Nephron progenitor cell (in vitro differentiated cells): ENCODE measurements around the gene NTRK2.

Source experiments
- DNase-seq: peaks from one replicate; pipeline ENCODE4 v3.0.0; 2021
- H3K27ac Mint-ChIP-seq: 2 replicates; pipeline ENCODE4 v1.8.0; 2021; ENCODE audit warnings: mild to moderate bottlenecking, moderate library complexity, mixed read lengths
- H3K27me3 Mint-ChIP-seq: 2 replicates; pipeline ENCODE4 v1.8.0; 2021; ENCODE audit warnings: mild to moderate bottlenecking, low read depth, mixed read lengths; ENCODE audit not compliant: poor library complexity
- H3K36me3 Mint-ChIP-seq: 2 replicates; pipeline ENCODE4 v1.8.0; 2021; ENCODE audit warnings: low read depth, mixed read lengths
- H3K4me1 Mint-ChIP-seq: 2 replicates; pipeline ENCODE4 v1.8.0; 2021; ENCODE audit warnings: mixed read lengths
- H3K4me3 Mint-ChIP-seq: 2 replicates; pipeline ENCODE4 v1.8.0; 2021; ENCODE audit warnings: mild to moderate bottlenecking, moderate library complexity, mixed read lengths
- H3K9me3 Mint-ChIP-seq: 2 replicates; pipeline ENCODE4 v1.8.0; 2021; ENCODE audit warnings: mild to moderate bottlenecking, moderate library complexity, mixed read lengths
- TF ChIP-seq, protein P1 (sequence below): fragments of 200-600 bp; sonication (generic); IDR thresholded peaks from 2 replicates; pipeline ENCODE4 v1.5.0; 2021; ENCODE audit warnings: antibody characterized with exemption

The NTRK2 gene

DNA sequence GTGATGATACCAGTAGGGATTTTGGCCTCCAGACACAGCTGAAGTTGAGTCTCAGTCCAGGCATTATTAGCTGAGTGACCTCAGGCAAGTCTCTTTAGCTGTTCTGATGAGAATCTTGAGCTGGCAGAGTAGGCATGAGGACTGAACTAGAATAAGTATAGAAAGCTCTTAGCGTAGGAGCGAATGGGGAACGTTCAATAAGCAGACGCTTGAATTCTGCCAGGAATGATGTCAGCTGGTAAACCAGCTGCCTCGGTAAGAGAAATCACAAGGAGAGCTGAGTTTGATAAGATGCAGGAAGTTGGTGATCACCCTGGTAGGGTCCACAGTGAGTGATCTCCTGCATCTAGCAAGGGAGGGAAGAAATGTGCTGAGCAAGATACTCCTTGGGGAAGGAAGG is 280.4 kb downstream of the NTRK2 start:
- peaks cover 25% of the 10 kb centered on the region for H3K4me1 Mint-ChIP-seq
- H3K27ac Mint-ChIP-seq = no peak overlapping the region
- TF ChIP-seq, protein P1, sequence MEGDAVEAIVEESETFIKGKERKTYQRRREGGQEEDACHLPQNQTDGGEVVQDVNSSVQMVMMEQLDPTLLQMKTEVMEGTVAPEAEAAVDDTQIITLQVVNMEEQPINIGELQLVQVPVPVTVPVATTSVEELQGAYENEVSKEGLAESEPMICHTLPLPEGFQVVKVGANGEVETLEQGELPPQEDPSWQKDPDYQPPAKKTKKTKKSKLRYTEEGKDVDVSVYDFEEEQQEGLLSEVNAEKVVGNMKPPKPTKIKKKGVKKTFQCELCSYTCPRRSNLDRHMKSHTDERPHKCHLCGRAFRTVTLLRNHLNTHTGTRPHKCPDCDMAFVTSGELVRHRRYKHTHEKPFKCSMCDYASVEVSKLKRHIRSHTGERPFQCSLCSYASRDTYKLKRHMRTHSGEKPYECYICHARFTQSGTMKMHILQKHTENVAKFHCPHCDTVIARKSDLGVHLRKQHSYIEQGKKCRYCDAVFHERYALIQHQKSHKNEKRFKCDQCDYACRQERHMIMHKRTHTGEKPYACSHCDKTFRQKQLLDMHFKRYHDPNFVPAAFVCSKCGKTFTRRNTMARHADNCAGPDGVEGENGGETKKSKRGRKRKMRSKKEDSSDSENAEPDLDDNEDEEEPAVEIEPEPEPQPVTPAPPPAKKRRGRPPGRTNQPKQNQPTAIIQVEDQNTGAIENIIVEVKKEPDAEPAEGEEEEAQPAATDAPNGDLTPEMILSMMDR = no peak
- H3K4me3 Mint-ChIP-seq = no peak overlapping the region
- H3K36me3 Mint-ChIP-seq = no peaks in the 10 kb centered on the region
- H3K27me3 Mint-ChIP-seq = peaks cover 16% of the 10 kb centered on the region
- no peaks in the 10 kb centered on the region for H3K9me3 Mint-ChIP-seq
- no peak for DNase-seq

- Mint-ChIP-seq H3K27me3 (peaks cover 16% of the 10 kb centered on the region), H3K4me1 (peaks cover 16% of the 10 kb centered on the region), H3K9me3 (no peaks in the 10 kb centered on the region), H3K27ac (no peak overlapping the region), H3K36me3 (no peaks in the 10 kb centered on the region), H3K4me3 (no peak overlapping the region)
- DNase-seq = no peak
- TF ChIP-seq, protein P1 = no peak
These were observed 281.6 kb downstream of the NTRK2 start for GRCh38 chr9:84950879-84951811.

DNA sequence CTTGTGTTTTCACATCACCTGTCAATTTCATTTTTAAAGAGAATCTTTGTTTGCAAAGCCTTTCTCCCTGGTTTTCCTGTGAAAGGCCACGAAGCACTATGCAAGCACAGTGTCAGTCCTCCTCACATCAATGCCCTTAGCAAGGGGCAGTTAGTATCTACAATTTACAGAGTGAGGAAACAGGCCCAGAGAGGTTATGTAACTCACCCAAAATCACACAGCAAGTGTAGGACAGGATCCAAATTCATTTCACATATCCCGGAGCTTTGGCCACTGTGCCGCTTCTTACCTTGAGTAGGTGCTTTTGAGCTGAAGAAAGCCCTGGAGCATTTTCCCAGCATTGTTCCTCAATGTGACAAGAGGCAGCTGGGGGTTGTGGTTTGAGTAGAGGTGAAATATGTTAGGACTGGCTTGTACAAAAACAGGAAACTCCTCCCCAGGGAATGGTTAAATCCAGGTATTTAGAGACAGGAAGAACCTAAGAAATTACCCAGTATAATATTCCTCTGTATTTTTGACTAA is 283.8 kb downstream of the NTRK2 start:
- no peak overlapping the region for H3K27ac Mint-ChIP-seq
- TF ChIP-seq, protein P1 = no peak
- peaks cover 14% of the 10 kb centered on the region for H3K4me1 Mint-ChIP-seq
- H3K36me3 Mint-ChIP-seq = peaks cover 5% of the 10 kb centered on the region
- no peak overlapping the region for H3K4me3 Mint-ChIP-seq
- DNase-seq = no peak
- H3K27me3 Mint-ChIP-seq = peaks cover 13% of the 10 kb centered on the region
- peaks cover 6% of the 10 kb centered on the region for H3K9me3 Mint-ChIP-seq

DNA sequence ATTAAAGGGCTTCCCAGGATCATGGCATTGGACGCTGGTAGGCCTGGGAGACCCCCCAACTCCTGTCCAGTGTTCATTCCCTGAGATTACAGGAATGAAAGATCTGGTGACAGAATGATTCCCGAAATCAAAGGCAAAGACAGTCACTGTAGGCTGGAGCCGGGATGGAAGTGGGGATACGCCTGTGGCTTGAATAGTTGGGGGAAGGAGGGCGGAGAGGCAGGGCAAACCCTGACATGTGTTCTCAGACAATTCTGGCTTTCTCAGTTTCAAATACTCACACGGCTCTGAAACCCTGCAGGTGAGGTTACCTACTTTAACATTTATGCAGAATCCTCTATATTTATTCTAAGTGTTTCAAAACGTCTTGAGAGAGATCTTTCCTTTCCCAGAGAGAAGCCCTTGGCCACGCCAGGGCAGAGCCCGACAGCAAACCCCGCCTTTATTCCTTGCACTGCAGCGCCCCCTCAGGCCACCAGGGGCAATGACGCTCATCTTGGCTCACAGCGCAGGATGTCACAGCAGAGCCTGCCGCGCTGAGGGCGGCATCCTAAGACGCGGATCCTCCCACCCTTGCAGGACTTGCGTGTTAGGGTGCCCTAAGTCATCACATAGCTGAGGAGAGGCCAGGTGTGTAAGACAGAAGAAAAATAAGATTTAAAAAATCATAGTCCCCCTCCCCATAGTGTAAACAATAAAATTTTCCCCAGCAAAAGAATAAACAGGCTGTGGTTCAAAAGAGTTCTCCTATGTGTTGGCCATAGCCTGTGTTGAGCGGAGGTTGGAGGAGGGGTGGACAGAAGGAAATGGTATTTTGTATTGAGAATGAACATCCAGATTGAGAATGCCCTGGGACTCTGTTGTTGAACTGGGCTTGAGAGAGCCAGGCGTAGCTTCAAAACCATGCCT is 284.5 kb downstream of the NTRK2 start:
- TF ChIP-seq, protein P1 = peak; percentile 99
- peak; percentile 88 for DNase-seq
- peaks cover 5% of the 10 kb centered on the region for H3K36me3 Mint-ChIP-seq
- H3K27ac Mint-ChIP-seq = no peak overlapping the region
- H3K9me3 Mint-ChIP-seq = peaks cover 9% of the 10 kb centered on the region
- peaks cover 13% of the 10 kb centered on the region for H3K27me3 Mint-ChIP-seq
- no peak overlapping the region for H3K4me3 Mint-ChIP-seq
- peaks cover 14% of the 10 kb centered on the region for H3K4me1 Mint-ChIP-seq

GRCh38 chr9:84955155-84955554 is 285.6 kb downstream of the NTRK2 start:
- no peak overlapping the region for H3K4me3 Mint-ChIP-seq
- H3K4me1 Mint-ChIP-seq = peaks cover 14% of the 10 kb centered on the region
- no peak overlapping the region for H3K27ac Mint-ChIP-seq
- H3K36me3 Mint-ChIP-seq = peaks cover 5% of the 10 kb centered on the region
- peaks cover 9% of the 10 kb centered on the region for H3K9me3 Mint-ChIP-seq
- DNase-seq = no peak
- H3K27me3 Mint-ChIP-seq = peaks cover 13% of the 10 kb centered on the region
- TF ChIP-seq, protein P1 = no peak
